HL-60 (cell line): ENCODE results near the gene IMP3.

Experiments
- DNase-seq, 2 experiments: peaks; one replicate each; pipeline ENCODE4 v3.0.0-alpha.2; 2010 to 2020; ENCODE audit warnings: low read depth in 1 of 2, low spot score in 1 of 2
- H3K27ac ChIP-seq: fragments of 250-450 bp; sonication (Bioruptor Pico); replicated peaks from 2 replicates; pipeline ENCODE4 v1.5.1; 2020; ENCODE audit warnings: mild to moderate bottlenecking, moderate library complexity
- H3K27me3 ChIP-seq: fragments of 250-450 bp; sonication (Bioruptor Pico); 2 replicates; pipeline ENCODE4 v1.5.1; 2021; ENCODE audit warnings: mild to moderate bottlenecking, moderate library complexity; ENCODE audit not compliant: insufficient read depth, poor library complexity, severe bottlenecking
- H3K4me3 ChIP-seq: replicated peaks from 2 replicates; pipeline ENCODE4 v1.5.1; 2011; ENCODE audit warnings: mild to moderate bottlenecking, control low read depth, low read length; ENCODE audit not compliant: insufficient read depth
- CTCF ChIP-seq: IDR thresholded peaks from one replicate; pipeline ENCODE4 v1.5.1; 2011; ENCODE audit warnings: low read length, control low read depth, inconsistent platforms; ENCODE audit not compliant: insufficient read depth
- GABPA ChIP-seq: IDR thresholded peaks from 2 replicates; pipeline ENCODE4 v1.6.1; 2012; ENCODE audit warnings: low read depth
- POLR2AphosphoS5 ChIP-seq: IDR thresholded peaks from 2 replicates; pipeline ENCODE4 v1.6.1; 2012; ENCODE audit warnings: low read depth
- SPI1 ChIP-seq: IDR thresholded peaks from 2 replicates; pipeline ENCODE4 v1.6.1; 2012; ENCODE audit warnings: low read depth, mild to moderate bottlenecking, borderline replicate concordance
- TF ChIP-seq, protein P1 (sequence below): IDR thresholded peaks from 2 replicates; pipeline ENCODE4 v1.6.1; 2012; ENCODE audit warnings: low read depth; ENCODE audit not compliant: insufficient replicate concordance

IMP3 gene

DNA sequence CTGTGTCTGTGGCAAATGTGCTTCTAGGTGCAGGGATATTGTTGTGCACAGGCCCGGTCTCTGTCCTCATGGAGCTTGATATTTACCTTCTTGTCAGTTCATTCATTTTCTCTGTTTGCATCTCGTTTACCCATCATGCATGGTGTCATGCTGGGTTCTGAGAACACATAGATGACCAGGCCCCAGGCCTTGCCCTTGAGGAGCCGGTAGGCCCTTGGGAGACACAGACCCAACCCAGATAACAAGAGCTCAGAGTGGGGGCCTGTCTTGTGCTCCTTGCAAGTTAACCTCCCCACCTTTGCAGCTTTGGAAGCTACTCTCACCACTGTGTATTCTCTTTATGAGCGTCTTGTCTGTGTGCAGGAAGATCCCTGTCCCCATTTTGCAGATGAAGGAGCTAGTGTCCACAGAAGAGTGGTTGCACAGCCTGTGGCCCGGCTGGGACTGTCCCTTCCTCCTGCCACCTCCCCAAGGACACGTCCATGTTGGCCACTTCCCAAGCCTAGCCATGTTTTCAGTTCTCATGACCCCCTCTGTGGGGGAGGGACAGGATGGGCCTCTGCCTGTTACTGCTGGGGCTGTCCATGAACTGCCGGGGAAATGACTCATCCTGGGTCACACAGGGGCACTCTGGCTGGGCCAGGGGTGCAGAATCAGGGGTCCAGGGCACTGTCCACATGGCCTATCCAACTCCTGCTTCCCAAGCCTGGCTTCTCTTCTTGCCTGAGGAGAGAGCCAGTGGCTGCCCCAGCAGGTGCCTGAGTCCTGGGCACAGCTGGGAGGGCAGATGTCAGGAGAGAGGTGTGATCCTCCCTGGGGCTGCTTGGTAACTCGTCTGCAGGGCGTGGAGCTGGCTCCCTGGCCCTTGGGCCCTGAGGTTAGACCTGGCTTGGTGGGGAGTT is 11.1 kb upstream of the IMP3 start:
- no peak overlapping the region; the same call in 1 of the 2 replicates for H3K27ac ChIP-seq
- no peak overlapping the region for H3K4me3 ChIP-seq
- no peak for TF ChIP-seq CTCF
- no peak for TF ChIP-seq POLR2AphosphoS5
- TF ChIP-seq, protein P1, sequence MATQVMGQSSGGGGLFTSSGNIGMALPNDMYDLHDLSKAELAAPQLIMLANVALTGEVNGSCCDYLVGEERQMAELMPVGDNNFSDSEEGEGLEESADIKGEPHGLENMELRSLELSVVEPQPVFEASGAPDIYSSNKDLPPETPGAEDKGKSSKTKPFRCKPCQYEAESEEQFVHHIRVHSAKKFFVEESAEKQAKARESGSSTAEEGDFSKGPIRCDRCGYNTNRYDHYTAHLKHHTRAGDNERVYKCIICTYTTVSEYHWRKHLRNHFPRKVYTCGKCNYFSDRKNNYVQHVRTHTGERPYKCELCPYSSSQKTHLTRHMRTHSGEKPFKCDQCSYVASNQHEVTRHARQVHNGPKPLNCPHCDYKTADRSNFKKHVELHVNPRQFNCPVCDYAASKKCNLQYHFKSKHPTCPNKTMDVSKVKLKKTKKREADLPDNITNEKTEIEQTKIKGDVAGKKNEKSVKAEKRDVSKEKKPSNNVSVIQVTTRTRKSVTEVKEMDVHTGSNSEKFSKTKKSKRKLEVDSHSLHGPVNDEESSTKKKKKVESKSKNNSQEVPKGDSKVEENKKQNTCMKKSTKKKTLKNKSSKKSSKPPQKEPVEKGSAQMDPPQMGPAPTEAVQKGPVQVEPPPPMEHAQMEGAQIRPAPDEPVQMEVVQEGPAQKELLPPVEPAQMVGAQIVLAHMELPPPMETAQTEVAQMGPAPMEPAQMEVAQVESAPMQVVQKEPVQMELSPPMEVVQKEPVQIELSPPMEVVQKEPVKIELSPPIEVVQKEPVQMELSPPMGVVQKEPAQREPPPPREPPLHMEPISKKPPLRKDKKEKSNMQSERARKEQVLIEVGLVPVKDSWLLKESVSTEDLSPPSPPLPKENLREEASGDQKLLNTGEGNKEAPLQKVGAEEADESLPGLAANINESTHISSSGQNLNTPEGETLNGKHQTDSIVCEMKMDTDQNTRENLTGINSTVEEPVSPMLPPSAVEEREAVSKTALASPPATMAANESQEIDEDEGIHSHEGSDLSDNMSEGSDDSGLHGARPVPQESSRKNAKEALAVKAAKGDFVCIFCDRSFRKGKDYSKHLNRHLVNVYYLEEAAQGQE: no peak
- no peak for TF ChIP-seq GABPA
- H3K27me3 ChIP-seq: no peaks in the 10 kb centered on the region
- no peak for DNase-seq

DNA sequence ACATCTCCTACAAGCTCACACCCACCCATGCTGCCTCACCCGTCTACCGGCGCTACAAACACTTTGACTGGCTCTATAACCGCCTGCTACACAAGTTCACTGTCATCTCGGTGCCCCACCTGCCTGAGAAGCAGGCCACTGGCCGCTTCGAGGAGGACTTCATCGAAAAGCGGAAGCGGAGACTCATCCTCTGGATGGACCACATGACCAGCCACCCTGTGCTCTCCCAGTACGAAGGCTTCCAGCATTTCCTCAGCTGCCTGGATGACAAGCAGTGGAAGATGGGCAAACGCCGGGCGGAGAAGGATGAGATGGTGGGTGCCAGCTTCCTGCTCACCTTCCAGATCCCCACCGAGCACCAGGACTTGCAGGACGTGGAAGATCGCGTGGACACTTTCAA is 9.8 kb upstream of the IMP3 start:
- DNase-seq: no peak
- no peak overlapping the region for H3K27ac ChIP-seq
- no peak for TF ChIP-seq CTCF
- TF ChIP-seq, protein P1: no peak
- no peak for TF ChIP-seq GABPA
- TF ChIP-seq SPI1: no peak
- TF ChIP-seq POLR2AphosphoS5: no peak
- no peaks in the 10 kb centered on the region for H3K27me3 ChIP-seq
- H3K4me3 ChIP-seq: no peak overlapping the region

DNA sequence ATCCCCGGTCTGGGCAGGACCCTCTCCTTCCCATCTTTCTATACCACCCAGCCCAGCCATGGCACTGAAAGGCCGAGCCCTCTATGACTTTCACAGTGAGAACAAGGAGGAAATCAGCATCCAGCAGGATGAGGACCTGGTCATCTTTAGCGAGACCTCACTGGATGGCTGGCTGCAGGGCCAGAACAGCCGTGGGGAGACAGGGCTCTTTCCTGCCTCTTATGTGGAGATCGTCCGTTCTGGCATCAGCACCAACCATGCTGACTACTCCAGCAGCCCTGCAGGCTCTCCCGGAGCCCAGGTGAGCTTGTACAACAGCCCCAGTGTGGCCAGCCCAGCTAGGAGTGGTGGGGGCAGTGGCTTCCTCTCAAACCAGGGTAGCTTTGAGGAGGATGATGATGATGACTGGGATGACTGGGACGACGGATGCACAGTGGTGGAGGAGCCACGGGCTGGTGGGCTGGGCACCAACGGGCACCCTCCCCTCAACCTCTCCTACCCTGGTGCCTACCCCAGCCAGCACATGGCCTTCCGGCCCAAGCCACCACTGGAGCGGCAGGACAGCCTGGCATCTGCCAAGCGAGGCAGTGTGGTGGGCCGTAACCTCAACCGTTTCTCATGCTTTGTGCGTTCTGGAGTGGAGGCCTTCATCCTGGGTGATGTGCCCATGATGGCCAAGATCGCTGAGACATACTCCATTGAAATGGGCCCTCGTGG is 9.2 kb upstream of the IMP3 start:
- TF ChIP-seq, protein P1: no peak
- TF ChIP-seq CTCF: no peak
- no peak for TF ChIP-seq GABPA
- no peak for TF ChIP-seq SPI1
- no peak for TF ChIP-seq POLR2AphosphoS5
- Histone ChIP-seq H3K27ac (no peak overlapping the region), H3K27me3 (no peaks in the 10 kb centered on the region), H3K4me3 (no peak overlapping the region)
- no peak for DNase-seq
